ENCODE results near the gene SDK1. TPM values are rescaled to one million over a fixed set of nuclear protein-coding genes. Genes with fewer than 3 reads are reported as not detected.

The SDK1 gene
- total RNA-seq, 1 donor from 2014 or later: 4.3 TPM

- H3K4me1 Mint-ChIP-seq (ENCODE audit: unreplicated experiment): no peaks in the 10 kb centered on the region
- H3K9me3 Mint-ChIP-seq (ENCODE audit: unreplicated experiment): peaks cover 12% of the 10 kb centered on the region
- no peak for DNase-seq (ENCODE audit: low spot score)
- no peak overlapping the region for H3K27ac Mint-ChIP-seq (ENCODE audit: unreplicated experiment)
- peaks cover 10% of the 10 kb centered on the region for H3K36me3 Mint-ChIP-seq (ENCODE audit: low read depth, unreplicated experiment)
- no peak for TF ChIP-seq CTCF (IDR thresholded peaks at IDR 0.05; ENCODE audit: unreplicated experiment)
- no peak overlapping the region for H3K4me3 Mint-ChIP-seq (ENCODE audit: unreplicated experiment)
- H3K27me3 Mint-ChIP-seq (ENCODE audit: unreplicated experiment): no peaks in the 10 kb centered on the region
Measured at GRCh38 chr7:4013793-4014192, 712.7 kb downstream of the SDK1 start.

- DNase-seq (ENCODE audit: low spot score): no peak
- Mint-ChIP-seq H3K4me3 (ENCODE audit: unreplicated experiment) (no peak overlapping the region), H3K27ac (ENCODE audit: unreplicated experiment) (no peak overlapping the region), H3K9me3 (ENCODE audit: unreplicated experiment) (peaks cover 12% of the 10 kb centered on the region), H3K36me3 (ENCODE audit: low read depth, unreplicated experiment) (peaks cover 10% of the 10 kb centered on the region), H3K27me3 (ENCODE audit: unreplicated experiment) (peaks cover 3% of the 10 kb centered on the region), H3K4me1 (ENCODE audit: unreplicated experiment) (no peaks in the 10 kb centered on the region)
- TF ChIP-seq CTCF (IDR thresholded peaks at IDR 0.05; ENCODE audit: unreplicated experiment): no peak
Measured at GRCh38 chr7:4014346-4015050, 713.4 kb downstream of the SDK1 start.

GRCh38 chr7:4015371-4015770, 714.3 kb downstream of the SDK1 start:
- H3K27me3 Mint-ChIP-seq (ENCODE audit: unreplicated experiment): peaks cover 3% of the 10 kb centered on the region
- no peak overlapping the region for H3K27ac Mint-ChIP-seq (ENCODE audit: unreplicated experiment)
- H3K36me3 Mint-ChIP-seq (ENCODE audit: low read depth, unreplicated experiment): peaks cover 16% of the 10 kb centered on the region
- DNase-seq (ENCODE audit: low spot score): no peak
- no peak overlapping the region for H3K4me3 Mint-ChIP-seq (ENCODE audit: unreplicated experiment)
- no peak for TF ChIP-seq CTCF (IDR thresholded peaks at IDR 0.05; ENCODE audit: unreplicated experiment)
- peaks cover 13% of the 10 kb centered on the region for H3K9me3 Mint-ChIP-seq (ENCODE audit: unreplicated experiment)
- H3K4me1 Mint-ChIP-seq (ENCODE audit: unreplicated experiment): no peaks in the 10 kb centered on the region

GRCh38 chr7:4015996-4016395, 714.9 kb downstream of the SDK1 start:
- Mint-ChIP-seq H3K4me1 (ENCODE audit: unreplicated experiment) (no peaks in the 10 kb centered on the region), H3K9me3 (ENCODE audit: unreplicated experiment) (peaks cover 18% of the 10 kb centered on the region), H3K36me3 (ENCODE audit: low read depth, unreplicated experiment) (peaks cover 21% of the 10 kb centered on the region), H3K27me3 (ENCODE audit: unreplicated experiment) (peaks cover 7% of the 10 kb centered on the region), H3K27ac (ENCODE audit: unreplicated experiment) (no peak overlapping the region), H3K4me3 (ENCODE audit: unreplicated experiment) (no peak overlapping the region)
- no peak for DNase-seq (ENCODE audit: low spot score)
- no peak for TF ChIP-seq CTCF (IDR thresholded peaks at IDR 0.05; ENCODE audit: unreplicated experiment)

- no peak overlapping the region for H3K4me3 Mint-ChIP-seq (ENCODE audit: unreplicated experiment)
- no peak for DNase-seq (ENCODE audit: low spot score)
- peaks cover 12% of the 10 kb centered on the region for H3K9me3 Mint-ChIP-seq (ENCODE audit: unreplicated experiment)
- no peaks in the 10 kb centered on the region for H3K4me1 Mint-ChIP-seq (ENCODE audit: unreplicated experiment)
- TF ChIP-seq CTCF (IDR thresholded peaks at IDR 0.05; ENCODE audit: unreplicated experiment): no peak
- H3K36me3 Mint-ChIP-seq (ENCODE audit: low read depth, unreplicated experiment): peaks cover 24% of the 10 kb centered on the region
- H3K27ac Mint-ChIP-seq (ENCODE audit: unreplicated experiment): no peak overlapping the region
- H3K27me3 Mint-ChIP-seq (ENCODE audit: unreplicated experiment): peaks cover 7% of the 10 kb centered on the region
Measured at GRCh38 chr7:4017081-4017480, 716.0 kb downstream of the SDK1 start.

Data from endothelial cell (in vitro differentiated cells).